DMS53 treated with DMSO at 0.1 percent for 48 hours (cell line): Measurements from ENCODE around the gene JOSD1.

Experiments
- DNase-seq: peaks from one replicate; lab custom pipeline; 2025; ENCODE audit not compliant: unreplicated experiment; lab: John Stamatoyannopoulos, UW

Gene JOSD1

DNA sequence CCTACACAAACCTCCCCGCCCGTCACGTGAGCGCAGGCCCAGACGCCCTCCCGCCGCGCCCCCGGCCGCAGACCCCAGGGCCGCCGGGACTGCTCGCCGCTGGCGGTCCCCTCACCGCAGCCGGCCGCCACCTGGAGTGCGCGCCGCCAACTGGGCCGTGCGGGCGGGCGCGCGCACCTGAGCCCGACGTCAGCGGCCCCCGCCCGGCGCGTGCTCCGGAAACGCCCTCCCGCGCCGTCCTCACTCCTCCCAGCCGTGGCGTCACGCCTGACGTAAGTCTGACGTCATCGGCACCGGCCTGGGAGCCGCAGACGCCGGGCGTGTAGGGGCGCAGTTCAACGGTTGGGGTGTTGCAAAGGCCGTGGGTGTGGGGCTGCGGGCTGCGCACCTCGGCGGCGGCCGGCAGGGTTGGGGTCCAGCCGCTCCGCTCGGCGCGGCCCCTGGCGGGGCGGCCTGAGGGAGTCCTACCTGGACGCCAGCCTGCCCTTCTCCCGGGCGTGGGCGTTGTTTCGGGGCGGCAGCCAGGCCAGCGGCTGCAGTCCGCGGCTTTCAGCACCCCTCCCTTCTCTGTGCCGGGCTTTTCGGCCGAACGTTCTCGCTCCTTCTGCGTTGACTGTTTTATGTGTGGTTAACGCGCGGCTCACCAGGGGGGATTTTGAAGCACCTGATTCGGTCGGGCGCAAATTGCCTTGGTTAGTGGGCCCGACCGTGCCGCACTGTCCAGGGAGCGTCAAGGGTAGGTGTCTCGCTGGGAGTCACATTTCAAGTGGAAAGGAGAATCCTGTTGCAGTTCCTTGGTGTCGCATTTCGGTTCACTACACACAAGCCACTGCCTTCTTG lies at the start of gene JOSD1:
Gene JOSD1 (minus strand): TSS at position 155 of the 840 bp plus-strand sequence. CDS start 956 bp downstream, outside the sequence.
- peak; percentile 51 for DNase-seq

DNA sequence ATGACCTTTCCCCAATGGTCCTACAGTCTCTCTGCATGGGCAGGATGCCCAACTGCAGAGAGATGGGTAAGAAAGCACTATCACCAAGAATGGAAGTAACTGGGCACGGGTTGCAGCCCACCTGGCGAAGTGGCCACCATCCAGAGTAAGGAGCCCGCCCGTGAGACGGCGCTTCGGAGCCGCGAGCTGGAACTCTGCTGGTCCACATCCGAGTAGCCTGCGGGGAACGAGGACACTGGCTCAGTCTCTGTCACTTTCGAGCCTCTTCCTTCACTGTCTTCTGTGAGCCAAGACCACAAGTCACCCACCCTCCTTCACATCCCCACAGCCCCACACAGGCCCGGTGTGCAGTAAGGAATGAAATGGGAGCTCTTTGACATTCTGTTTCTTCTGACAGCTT lies 49.4 kb upstream of the JOSD1 start:
- no peak for DNase-seq

DNA sequence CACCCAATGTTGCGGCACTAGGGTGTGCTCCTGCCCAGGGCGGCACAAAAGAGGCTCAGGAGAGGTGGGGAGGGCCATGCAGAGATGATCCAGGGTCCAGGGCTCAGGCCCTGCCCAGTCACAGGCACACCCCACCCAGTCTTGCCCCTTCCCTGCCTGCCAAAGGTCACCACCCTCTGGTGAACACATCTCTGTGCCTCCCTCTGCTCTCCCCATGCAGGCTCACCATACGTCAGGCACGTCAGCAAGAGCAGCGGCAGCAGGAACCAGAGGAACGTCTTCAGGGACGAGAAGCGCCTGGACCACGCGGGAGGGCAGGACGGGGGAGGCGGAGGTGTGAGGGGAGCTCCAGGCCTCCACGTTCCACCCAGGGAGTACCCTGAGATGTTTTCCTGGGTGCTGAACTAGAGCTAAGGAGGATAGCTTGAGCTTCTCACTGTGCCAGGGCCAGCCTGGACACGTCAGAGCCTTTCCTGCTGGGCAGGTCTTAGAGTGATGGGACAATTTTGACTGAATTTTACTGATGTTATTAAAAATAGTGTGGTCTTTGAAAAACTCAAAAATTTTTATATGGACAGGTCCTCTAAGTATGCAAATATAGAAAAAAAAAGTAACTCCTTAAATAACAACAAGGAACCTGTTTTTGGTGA lies 47.9 kb upstream of the JOSD1 start:
- no peak for DNase-seq

DNA sequence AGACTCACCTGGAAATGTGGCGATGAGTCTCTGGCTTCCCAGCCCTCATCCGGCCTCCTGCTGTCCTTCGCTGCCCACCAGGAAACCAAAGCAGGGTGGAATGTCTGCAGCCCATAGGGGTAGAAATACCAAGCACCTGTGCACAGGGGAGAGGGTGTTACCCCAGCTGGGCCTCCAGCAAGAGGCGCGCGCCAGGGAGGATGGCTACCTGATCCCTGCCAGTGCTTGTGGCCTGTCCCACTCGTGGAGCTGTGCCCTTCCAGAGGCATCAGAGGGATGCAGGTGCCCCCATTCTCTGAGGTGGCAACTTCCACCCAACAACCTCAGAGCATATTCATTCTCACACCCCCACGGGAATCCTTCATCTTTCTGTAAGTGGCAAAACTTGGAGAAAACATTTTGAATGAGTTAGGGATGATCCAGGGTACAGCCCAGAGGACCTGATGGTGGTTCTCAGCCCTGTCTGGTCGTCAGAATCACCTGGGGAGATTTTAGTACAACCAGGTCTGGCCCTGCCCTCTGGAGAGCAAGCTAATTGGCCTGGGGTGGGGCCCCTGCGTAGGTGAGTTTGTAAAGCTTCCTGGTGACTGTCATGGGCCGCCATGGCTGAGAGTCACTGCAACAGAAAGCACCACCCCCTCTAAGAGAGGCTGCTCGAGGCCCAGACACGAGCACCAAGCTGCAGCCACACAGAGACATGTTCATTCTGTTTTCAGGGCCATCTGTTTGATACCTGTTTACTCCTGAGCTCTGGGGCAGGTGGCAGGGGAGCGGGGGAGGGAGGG lies 45.1 kb upstream of the JOSD1 start:
- peak; percentile 67 for DNase-seq

DNA sequence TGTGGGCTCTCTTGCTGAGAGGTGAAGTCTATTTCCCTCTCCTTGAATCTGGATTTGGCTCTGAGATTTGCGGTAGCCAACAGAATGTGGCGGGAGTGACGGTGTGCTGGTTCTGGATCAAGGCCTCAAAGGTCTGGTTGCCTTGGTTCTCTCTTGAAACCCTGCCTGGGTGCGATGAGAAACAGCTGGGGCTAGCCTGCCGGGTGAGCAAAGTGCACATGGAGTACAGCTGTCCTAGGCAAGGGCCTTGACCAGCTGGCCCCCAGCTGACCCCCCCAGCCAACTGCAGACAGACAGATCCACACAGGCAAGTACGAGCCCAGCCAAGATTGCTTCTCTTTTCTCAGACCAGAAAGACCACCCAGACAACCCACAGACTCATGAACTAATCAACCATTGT lies 44.2 kb upstream of the JOSD1 start:
- DNase-seq, result no peak

DNA sequence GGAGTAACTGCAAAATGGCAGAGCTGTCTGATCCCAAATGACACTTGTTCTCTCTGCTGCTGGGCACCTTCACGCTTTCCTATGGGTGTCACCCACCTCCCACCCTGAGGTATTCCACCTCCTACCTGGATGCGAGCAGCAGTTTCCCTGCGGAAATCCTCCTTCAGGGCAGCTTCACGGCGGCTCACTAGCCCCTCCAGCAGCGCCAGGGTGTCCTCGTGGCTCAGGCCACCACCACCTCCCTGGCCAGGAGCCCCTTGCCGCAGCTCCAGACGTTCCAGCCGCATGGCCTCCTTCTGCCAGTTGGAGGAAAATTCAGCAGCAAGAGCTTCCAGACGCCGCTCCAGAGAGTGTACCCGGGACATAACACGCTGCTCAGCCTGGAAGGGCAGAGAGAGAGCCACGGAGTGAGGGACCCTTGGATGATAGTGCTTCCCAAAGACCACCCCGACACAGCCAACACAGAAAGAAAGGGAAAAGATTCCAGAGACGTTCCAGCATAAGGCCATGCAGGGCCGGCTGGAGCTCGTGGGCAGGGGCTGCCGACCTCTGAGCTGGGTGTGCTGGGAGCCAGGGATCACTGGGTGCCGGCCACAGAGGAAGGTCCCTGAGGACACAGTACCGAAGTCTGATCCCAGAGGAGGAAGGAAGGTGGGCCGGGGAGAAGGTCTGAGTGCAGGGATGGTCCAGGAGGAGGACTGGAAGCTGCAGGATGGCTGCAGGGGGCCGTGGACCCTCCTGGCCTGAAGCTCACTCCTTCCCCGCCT lies 41.6 kb upstream of the JOSD1 start:
- DNase-seq, result no peak

DNA sequence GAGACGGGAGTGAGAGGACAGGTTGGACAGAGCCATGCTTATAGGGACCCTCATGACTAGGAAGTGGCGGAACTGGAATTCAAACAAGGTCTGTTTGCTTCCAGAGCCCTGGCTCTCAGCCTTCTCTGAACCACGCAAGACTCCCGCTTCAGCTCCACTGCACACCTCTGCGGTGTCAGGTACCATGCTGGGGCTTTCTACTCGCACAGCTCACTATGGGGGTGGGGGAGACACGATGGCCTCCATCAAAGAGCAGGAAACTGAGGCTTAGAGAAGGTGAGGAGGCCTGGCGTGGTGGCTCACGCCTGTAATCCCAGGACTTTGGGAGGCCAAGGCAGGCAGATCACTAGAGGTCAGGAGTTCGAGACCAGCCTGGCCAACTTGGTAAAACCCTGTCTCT lies 40.8 kb upstream of the JOSD1 start:
- DNase-seq, result no peak

DNA sequence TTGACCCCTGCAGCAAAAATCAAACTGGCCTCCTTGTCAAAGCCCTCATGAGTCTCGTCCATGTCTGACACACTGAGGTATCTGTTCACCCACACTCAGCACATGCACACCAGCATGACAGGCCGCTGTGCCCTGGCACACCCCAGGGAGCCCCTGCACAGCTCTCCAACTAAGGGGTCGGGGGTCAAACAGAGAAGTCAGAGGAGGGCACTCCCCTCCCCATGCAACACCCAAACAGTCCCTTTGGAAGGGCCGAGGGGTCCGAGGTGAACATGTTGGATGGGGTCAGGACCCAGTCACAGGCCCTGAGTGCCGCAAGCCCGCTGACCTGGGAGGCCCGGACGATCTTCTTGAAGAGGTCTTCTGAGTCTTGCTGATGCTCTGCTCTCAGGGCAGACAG lies 40.4 kb upstream of the JOSD1 start:
- DNase-seq, result no peak

DNA sequence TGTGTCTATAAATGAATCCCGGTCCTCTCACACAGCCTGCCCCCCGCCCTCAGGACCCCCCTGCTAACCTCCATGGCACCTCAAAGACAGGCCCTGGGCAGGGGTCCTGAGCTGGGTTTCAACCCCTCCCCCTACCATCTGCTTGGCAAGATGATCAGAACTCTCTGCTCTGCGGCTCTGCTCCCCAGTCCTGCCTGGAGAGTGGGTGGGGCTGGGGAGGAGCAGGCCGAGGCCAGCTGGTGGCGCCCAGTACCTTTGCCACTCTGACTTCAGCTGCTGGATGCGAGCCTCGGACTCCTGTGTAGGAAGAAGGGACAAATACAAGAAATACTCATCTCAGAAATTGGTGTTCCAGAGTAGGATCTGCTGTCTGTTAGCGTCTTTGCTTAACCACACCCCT lies 40.0 kb upstream of the JOSD1 start:
- DNase-seq, result no peak

DNA sequence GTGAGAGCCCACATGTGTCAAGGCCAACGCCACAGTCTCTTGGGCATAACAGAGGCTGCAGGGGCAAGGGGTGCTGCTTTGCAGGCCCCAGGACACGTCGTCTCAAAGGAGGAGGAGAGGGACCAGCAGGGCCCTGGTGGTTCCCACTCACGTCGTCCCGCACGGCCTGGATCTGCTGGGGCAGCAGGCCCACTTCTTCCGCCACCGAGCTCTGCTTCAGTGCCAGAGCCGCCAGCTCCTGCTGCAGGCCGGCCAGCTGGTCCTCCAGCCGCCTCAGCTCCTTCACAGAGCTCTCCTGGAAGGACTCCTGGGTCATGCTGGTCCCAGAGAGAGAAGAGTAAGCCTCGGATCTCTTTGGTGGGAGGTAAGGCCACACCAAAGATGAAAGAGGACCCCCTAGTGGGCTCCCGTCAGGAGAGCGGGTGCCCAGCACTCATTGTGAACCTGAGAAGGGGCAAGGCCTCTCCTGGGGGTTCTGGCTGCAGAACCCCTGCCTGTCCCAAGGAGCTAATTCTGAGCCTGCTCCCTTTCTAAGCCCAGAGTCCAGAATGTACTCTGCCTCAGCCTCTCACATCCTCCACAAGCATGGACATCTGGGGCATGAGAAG lies 39.5 kb upstream of the JOSD1 start:
- no peak for DNase-seq

DNA sequence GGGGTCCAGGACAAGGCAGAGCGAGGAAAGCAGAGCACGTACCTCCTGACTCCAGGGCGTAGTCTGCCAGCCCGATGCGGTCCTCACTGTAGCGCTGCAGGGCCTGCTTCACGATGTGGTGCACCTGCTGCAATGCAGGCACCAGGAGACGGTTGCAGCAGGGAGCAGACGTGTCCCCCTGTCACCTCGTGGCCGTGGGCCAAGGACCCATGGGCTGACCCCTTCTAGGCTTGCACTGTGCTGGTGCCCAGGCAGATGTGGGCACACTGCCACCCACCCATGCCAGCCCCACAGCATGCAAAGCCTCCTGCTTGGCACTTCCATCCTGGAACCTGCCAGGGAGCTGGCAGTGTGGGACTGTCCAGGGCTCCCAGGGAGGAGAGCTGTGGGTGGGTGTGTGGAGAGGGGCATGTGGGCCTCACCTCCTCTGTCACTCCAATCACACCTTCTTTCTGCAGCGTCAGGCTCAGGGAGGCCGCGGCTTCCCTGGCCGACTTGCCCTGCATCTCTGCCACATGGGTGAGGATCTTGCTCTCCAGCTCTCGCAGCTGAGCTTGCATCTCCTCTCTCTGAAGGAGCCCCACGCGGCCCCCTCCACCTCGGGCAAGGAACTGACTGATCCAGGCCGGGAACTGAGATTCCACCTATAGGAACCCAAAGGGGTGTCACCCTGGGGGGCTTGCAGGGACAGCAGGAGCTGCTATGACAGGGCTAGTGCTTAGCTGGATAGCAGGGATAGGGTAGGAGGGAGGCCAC lies 38.7 kb upstream of the JOSD1 start:
- DNase-seq, result no peak

DNA sequence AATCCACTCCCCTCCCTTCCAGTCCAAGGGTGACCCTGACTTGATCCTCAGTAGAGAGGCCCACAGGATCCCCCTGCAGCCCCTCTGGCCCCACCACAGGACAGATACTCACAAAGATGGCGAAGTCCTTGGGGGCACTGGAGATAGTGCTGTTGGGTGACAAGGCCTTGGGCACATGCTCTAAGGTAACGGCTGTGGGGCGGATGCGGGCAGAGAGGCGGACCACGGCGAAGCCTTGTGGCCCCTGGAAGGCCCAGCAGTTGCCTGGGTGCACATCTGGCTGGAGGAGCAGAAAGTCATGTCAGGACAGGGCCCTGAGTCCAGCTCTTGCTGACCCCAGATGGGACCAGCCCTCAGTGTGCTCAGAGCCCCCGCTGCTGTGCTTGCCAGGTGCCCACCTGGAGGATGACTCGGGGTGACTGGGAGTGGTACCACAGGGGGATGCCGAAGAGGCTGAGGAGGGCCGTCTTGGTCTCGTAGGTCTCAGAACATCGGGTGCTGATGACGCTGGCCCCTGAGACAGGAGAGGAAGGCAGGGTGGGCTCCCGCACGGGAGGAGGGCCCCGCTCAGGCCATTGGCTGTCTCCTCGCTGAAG lies 37.8 kb upstream of the JOSD1 start:
- DNase-seq, result no peak

DNA sequence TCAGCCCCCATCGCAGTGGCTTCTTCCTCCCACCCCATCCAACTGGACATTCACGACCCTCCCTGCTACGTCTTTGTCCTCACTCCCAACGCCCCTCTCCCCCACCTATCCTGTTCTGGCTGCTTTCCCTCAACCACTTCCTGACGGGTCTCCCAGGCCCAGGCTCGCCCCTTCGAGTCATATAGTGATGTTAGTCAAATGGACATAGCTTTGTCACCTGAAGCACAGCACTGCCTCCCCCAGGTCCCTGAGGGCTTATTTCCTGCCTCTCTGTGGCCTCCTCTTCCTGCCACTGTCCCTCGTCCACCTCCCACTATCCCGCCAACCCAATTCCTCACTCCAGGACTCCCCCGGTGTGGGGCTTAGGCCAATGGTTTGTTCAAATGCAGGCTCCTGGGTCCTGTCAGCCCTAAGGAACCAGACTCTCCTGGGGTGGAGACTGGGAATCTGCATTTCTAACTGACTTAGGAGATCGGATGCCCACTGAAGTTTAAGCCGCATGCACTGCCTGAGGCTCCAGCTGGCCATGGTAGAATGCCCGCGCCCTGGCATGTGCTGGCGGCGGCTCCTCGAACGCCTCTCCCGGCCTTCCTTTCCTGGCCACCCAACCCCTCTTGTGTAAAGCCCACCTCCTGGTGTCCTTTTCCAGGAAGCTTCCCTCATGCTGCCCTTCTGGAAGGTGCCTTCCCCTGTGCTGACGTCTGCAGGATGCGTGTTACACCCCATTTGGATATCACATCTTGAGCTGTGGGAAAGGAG lies 36.7 kb upstream of the JOSD1 start:
- DNase-seq, result no peak

DNA sequence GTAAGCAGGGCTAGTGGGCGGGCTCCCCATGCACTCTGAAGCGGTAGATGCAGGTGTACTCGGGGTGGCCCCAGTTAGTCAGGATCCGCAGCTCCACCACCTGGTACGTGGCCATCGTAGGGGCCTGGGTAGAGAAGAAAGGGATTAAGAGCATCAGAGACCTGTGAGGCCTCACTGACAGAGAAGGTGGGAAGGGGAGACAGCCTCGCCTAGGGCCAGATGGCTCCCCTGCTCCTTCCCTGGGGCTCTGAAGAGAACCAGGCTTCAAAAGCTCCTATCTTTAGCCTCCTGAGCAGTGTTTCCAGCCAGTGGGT lies 35.5 kb upstream of the JOSD1 start:
- no peak for DNase-seq

DNA sequence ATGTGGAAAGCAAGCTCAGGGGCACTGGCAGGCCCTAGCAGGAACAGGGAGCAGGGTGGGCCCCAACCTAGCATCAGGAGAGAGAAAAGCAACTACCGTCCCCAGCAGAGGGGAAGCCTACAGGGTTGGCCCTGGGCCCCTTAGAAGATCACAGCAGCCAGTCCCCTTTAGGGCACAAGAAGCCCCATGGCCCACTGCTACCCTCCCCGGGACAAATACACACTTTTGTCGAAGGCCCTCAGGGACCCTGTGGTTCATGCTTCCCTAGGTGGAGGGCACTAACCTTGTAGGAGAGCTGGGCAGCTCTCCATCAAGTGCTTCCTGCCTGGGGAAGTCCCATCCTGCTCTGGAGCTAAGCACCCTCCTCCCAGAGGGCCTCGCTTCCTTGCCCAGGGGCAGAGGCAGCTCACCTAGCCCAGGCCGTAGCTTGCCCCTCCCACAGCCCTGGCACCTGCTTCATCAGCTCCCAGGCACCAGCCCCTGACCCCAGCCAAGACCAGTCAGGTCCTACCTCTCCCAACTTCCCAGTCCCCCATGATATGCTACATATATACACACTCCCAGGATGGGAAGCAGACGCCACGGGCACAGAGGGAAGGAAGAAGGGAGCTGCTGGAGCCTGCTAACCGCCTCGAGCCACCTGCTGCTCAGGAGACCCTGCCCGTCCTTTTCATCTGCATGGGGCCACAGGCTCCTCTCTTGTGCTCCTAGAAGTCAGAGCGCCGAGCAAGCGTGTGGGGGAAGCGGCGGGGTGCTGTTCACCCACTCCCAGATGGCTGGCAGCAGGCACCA lies 34.9 kb upstream of the JOSD1 start:
- peak; percentile 9 for DNase-seq

DNA sequence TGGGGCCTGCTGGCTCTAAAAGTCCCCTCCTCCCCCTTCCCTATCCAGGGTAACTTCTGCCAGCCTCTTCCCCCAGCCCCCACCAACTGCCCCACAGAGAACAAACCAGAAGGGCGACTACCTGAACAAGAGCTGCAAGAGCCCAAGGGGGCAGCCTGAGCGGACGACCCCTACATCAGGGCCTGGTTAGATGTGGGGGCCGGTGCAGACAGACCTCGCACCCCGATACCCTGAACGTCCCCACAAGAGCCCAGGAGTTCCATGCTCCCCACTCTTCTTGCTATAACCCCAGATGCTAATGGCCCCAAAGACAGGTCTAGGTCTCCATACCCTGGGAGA lies 34.4 kb upstream of the JOSD1 start:
- DNase-seq, result no peak

DNA sequence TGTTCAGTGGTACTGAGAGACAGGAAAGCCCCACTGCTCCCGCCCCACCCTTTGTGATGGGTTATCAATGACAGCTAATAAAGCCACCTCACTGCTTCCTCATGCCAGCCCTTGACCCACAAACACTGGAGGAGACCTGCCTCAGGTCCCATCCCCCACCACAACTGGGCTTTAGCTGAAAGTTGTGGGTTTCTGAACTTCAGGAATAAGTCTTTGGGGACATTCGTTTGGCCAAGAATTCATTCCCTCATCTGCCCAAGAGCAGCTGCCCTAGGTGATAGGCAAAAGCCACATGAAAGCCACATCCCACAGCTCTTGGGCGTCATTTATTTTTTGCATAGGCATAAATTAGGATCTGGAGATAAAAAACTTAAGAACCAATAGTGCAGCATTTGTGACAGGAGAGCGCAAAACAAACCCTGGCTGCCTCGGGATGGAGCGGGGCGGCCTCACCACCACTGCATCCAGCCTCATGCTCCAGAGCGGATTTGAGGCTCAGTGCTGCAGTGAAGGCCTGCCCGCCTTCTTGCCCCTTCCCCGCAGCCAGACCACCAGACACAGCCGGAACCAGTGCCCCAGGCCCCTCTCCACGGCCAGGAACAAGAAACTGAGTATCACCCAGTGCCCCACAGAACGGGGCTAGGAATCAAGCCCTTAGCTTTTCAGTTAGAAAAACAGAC lies 33.8 kb upstream of the JOSD1 start:
- no peak for DNase-seq
